Psoas muscle (tissue), 8 donors: Measurements from ENCODE around the gene IKZF1. TPM values are rescaled to one million over a fixed set of nuclear protein-coding genes. Genes with fewer than 3 reads are reported as not detected.

Experiments used
- ATAC-seq, 4 donors: fragments of 200-7000 bp; cut with Tn5 transposase; one replicate each; pipeline ENCODE4 v1.9.1; 2020; ENCODE audit warnings: moderate library complexity in 3 of 4, mild to moderate bottlenecking in 2 of 4
- DNase-seq, 2 donors: peaks; one replicate each; pipeline ENCODE4 v3.0.0-alpha.2; 2020
- H3K27ac ChIP-seq: fragments of 200-600 bp; one replicate; pipeline ENCODE4 v1.8.0; 2022
- H3K27me3 ChIP-seq, 3 donors: fragments of 200-600 bp in 1 of 3; one replicate each; pipeline versions ENCODE4 v1.6.1 to v1.8.0; 2013 to 2022; ENCODE audit warnings: low read length in 2 of 3, mild to moderate bottlenecking in 2 of 3, moderate library complexity in 1 of 3; ENCODE audit not compliant: insufficient read depth in 3 of 3
- H3K36me3 ChIP-seq, 2 donors: fragments of 200-600 bp in 1 of 2; one replicate each; pipeline versions ENCODE4 v1.6.1 to v1.8.0; 2013 to 2022; ENCODE audit warnings: low read depth in 1 of 2, mild to moderate bottlenecking in 1 of 2, moderate library complexity in 1 of 2; ENCODE audit not compliant: insufficient read depth in 1 of 2
- H3K4me1 ChIP-seq: fragments of 200-600 bp; one replicate; pipeline ENCODE4 v1.8.0; 2022
- H3K4me3 ChIP-seq: fragments of 200-600 bp; one replicate; pipeline ENCODE4 v1.8.0; 2022; ENCODE audit warnings: mild to moderate bottlenecking
- H3K9me3 ChIP-seq: fragments of 200-600 bp; one replicate; pipeline ENCODE4 v1.8.0; 2022
- WGBS, 3 donors: extraction: QIAGEN DNeasy Blood & Tissue Kit; methylation state at CpG; one replicate each; pipeline versions ENCODE4 v1.1.6 to v1.1.7; 2013; 5-methylcytosine and 5-hydroxymethylcytosine counted together
- intact Hi-C, 2 donors: fragments of 100-400 bp; cut with DNase I; formaldehyde crosslinking; loops; one replicate each; pipeline versions ENCODE4 v1.11.0 to v1.14.2; 2022
- long read RNA-seq, 2 donors: library from polyadenylated mRNA; unstranded; transcript quantifications; one replicate each; pipeline ENCODE4 v2.0.0, GENCODE V29; 2021
- polyA plus RNA-seq, 3 donors: library from polyadenylated mRNA; stranded (reverse); fragments of 200-250 nt; gene quantifications; one replicate each; pipeline ENCODE4 v1.2.3, GENCODE V29; 2013
- total RNA-seq, 4 donors: library from RNA; stranded (reverse); fragmentation: NEBNext Ultra II Directional in 2 of 4; extraction: Animal tissue kit (Norgen Biotek cat#: 25700) in 2 of 4; gene quantifications; one replicate each; pipeline versions ENCODE4 v1.2.1 to v1.2.4, GENCODE V29; 2021 to 2023
- TF ChIP-seq, protein P1 (sequence below): fragments of 200-600 bp; IDR thresholded peaks from one replicate; pipeline ENCODE4 v1.8.0; 2022; ENCODE audit warnings: antibody characterized with exemption
- donor health status: healthy with polysubstance abuse.
- donor health status: DM: no; HTN: no; CAD: no; lungs with moderate emphysema.
- donor health status: Bipolar disorder and iron deficiency.
- donor health status: healthy.
- donor health status: DM: yes; HTN: yes; CAD: no.
- donor health status: DM: no; HTN: no; CAD: no.
- donor health status: DM: no; HTN: no; CAD: no.
- donor health status: DM: yes; HTN: yes; CAD: no.

Gene IKZF1
- total RNA-seq (1 to 10 TPM; 1.1 to 2.0 (median 1.6) TPM), polyA plus RNA-seq (under 1 TPM; 0.18 to 0.37 (median 0.26) TPM)
- long read RNA-seq, donor 1 = 0 reads
- long read RNA-seq, donor 2, partial matches to known transcripts = 0 of 2 reads
- long read RNA-seq, donor 2, other reads (novel, unspliced or antisense) = 1 of 2 reads

DNA sequence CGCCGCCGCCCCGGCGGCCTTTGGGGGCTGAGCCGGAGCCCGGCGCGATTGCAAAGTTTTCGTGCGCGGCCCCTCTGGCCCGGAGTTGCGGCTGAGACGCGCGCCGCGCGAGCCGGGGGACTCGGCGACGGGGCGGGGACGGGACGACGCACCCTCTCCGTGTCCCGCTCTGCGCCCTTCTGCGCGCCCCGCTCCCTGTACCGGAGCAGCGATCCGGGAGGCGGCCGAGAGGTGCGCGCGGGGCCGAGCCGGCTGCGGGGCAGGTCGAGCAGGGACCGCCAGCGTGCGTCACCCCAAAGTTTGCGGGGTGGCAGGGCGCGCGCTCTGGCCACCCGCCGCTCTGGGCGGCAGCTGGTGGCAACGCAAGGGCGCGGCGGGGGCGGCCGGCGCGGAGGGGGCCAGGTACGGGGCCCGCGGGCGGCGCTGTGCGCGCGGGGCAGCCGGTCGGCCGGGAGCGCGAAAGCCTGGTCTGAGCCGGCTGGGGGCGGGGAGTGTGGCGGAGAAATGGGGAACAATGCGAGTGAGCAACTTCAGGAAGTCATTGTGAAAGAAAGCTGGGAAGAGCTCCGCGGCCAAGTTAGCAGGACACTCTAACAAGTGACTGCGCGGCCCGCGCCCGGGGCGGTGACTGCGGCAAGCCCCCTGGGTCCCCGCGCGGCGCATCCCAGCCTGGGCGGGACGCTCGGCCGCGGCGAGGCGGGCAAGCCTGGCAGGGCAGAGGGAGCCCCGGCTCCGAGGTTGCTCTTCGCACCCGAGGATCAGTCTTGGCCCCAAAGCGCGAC lies at the start of gene IKZF1:
IKZF1 (plus strand) TSS at position 588 of the 782 bp plus-strand sequence. CDS start 14,346 bp downstream, outside the sequence.
- DNase-seq (peak; percentile 61 to 79), ATAC-seq (peak in 3 of 4 donors; percentile 27 to 46 (median 39))
- Histone ChIP-seq H3K4me3 (peak within 1 kb of the TSS; percentile 59), H3K27me3 (peaks cover 3 to 64% (median 14%) of the 10 kb centered on the region in 3 donors), H3K36me3 (no peaks in the 10 kb centered on the region), H3K9me3 (no peaks in the 10 kb centered on the region), H3K4me1 (peaks cover 3% of the 10 kb centered on the region), H3K27ac (no peak within 1 kb of the TSS)
- intact Hi-C loops = no loop called here
- TF ChIP-seq, protein P1, sequence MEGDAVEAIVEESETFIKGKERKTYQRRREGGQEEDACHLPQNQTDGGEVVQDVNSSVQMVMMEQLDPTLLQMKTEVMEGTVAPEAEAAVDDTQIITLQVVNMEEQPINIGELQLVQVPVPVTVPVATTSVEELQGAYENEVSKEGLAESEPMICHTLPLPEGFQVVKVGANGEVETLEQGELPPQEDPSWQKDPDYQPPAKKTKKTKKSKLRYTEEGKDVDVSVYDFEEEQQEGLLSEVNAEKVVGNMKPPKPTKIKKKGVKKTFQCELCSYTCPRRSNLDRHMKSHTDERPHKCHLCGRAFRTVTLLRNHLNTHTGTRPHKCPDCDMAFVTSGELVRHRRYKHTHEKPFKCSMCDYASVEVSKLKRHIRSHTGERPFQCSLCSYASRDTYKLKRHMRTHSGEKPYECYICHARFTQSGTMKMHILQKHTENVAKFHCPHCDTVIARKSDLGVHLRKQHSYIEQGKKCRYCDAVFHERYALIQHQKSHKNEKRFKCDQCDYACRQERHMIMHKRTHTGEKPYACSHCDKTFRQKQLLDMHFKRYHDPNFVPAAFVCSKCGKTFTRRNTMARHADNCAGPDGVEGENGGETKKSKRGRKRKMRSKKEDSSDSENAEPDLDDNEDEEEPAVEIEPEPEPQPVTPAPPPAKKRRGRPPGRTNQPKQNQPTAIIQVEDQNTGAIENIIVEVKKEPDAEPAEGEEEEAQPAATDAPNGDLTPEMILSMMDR = no peak
- 0 to 1% (median 1%) methylated on average over 78 to 107 of the region's 107 CpGs for WGBS, 3 donors

DNA sequence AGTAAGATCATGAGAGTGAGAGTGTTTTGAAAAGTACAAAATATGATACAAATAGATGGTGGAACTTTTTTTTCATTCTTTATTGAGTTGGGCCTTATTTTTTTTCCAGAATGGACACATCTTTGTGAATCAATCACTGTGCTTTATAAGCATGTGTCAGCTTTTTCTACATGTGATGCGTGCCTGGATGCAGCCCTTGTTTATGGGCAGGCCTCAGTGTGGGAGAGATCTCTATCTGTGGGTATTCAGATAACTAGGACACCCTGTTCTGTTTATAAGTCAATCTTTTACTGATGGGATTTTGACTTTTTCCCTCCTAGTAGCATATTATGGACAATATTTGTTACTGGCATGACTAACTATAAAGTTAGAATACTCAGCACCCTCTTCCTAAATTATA lies 42.9 kb upstream of the IKZF1 start:
- 84 to 90% (median 86%) methylated on average over 1 of the region's 1 CpG for WGBS, 3 donors

DNA sequence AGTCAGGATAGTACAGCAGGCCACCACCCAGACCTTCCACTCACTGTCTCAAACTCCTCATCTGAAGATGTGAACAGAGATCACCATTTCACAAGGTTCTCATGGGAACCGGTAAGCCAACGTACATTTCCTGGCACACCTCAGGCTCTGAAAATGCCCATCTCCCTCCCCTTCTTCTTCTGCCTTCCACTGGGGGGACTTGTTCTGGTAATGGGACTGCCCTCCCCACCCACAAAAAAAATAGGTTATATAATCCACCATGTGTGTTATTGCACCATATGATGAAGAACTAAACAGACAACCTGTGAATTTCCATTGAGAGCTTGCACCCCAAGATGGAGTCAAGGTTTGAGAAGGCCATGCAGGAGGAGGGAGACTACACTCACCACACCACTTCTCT lies 42.1 kb upstream of the IKZF1 start:
- H3K4me1 ChIP-seq = no peaks in the 10 kb centered on the region
- no peak overlapping the region for H3K27ac ChIP-seq
- H3K4me3 ChIP-seq = no peak overlapping the region
- H3K9me3 ChIP-seq = no peaks in the 10 kb centered on the region
- intact Hi-C loops = no loop called here
- TF ChIP-seq, protein P1 = no peak
- H3K27me3 ChIP-seq = no peaks in the 10 kb centered on the region
- ATAC-seq = no peak
- 75 to 91% (median 83%) methylated on average over 2 of the region's 2 CpGs for WGBS, 3 donors
- no peak for DNase-seq
- H3K36me3 ChIP-seq = no peaks in the 10 kb centered on the region

More for the DNA sequence above, 42.9 kb upstream of the IKZF1 start:
- Histone ChIP-seq H3K4me3 (no peak overlapping the region), H3K9me3 (no peaks in the 10 kb centered on the region), H3K4me1 (no peaks in the 10 kb centered on the region), H3K36me3 (no peaks in the 10 kb centered on the region), H3K27ac (no peak overlapping the region), H3K27me3 (no peaks in the 10 kb centered on the region)
- TF ChIP-seq, protein P1 = no peak
- intact Hi-C loops = no loop called here
- DNase-seq = no peak
- ATAC-seq = no peak

DNA sequence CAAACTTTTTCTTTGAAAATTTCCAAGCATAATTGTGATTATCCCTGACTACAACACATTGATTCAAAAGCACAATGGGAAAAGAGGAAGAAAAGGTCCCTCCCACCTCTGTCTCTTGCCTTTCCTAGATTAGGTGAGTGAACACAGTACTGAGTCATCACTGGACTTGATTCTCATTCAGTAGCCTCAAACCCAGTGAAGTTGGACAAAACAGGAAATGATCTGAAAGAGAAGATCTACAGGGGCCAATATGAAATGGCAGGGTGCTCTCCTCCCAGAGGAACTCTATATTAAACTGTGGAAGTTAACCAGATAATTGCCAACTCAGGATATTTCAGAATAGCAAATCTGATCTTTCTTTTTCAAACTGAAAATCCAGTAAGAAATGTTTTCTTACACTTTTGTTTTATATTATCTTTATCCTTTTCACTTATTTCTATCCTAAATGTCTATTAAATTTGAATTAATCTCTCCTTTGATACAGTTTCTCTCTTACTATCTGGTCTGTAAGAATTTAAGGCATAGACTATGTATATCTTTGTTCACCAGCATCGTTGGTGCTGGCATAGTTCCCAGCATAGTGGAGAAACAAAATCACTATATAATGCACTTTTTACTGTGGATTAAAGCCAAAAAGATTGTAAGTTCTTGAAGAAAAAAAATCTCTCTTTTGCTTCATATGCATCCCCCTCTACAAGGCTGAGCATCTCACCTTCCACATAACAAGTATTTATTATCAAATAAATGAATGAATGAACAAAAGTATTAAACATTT lies 41.4 kb upstream of the IKZF1 start:
- ATAC-seq (no peak), DNase-seq (no peak)
- H3K27ac ChIP-seq = no peak overlapping the region
- H3K4me1 ChIP-seq = no peaks in the 10 kb centered on the region
- intact Hi-C loops = no loop called here
- no peak overlapping the region for H3K4me3 ChIP-seq
- H3K36me3 ChIP-seq = no peaks in the 10 kb centered on the region
- H3K27me3 ChIP-seq = no peaks in the 10 kb centered on the region
- no peaks in the 10 kb centered on the region for H3K9me3 ChIP-seq
- 10 to 23% (median 13%) methylated on average over 1 of the region's 1 CpG for WGBS, 3 donors
- TF ChIP-seq, protein P1 = no peak
